Stomach smooth muscle (tissue), 2 donors: ENCODE results near the gene CEPT1.
A peak's percentile ranks its signal among the peaks of the same experiment; 100 is the strongest.

Experiments
- H3K27ac ChIP-seq: one replicate; pipeline ENCODE4 v1.7.0; 2013; ENCODE audit warnings: mild to moderate bottlenecking, low read length, inconsistent platforms
- H3K27me3 ChIP-seq, 2 donors: one replicate each; pipeline ENCODE4 v1.7.0; 2013; ENCODE audit warnings: low read length in 2 of 2; ENCODE audit not compliant: insufficient read depth in 2 of 2, control insufficient read depth in 1 of 2
- H3K36me3 ChIP-seq, 2 donors: one replicate each; pipeline ENCODE4 v1.7.0; 2013; ENCODE audit warnings: low read length in 2 of 2; ENCODE audit not compliant: control insufficient read depth in 2 of 2, insufficient read depth in 2 of 2
- H3K4me1 ChIP-seq: one replicate; pipeline ENCODE4 v1.7.0; 2013; ENCODE audit warnings: low read length; ENCODE audit not compliant: control insufficient read depth, insufficient read depth
- H3K4me3 ChIP-seq, 2 donors: one replicate each; pipeline ENCODE4 v1.7.0; 2013; ENCODE audit warnings: low read length in 2 of 2
- H3K9ac ChIP-seq, 2 donors: one replicate each; pipeline ENCODE4 v1.7.0; 2013; ENCODE audit warnings: low read length in 2 of 2, mild to moderate bottlenecking in 1 of 2
- H3K9me3 ChIP-seq, 2 donors: one replicate each; pipeline ENCODE4 v1.7.0; 2013; ENCODE audit warnings: low read length in 2 of 2; ENCODE audit not compliant: control insufficient read depth in 2 of 2
- donor health status: healthy.
- donor health status: Pancreatic carcinoma.

The CEPT1 gene

DNA sequence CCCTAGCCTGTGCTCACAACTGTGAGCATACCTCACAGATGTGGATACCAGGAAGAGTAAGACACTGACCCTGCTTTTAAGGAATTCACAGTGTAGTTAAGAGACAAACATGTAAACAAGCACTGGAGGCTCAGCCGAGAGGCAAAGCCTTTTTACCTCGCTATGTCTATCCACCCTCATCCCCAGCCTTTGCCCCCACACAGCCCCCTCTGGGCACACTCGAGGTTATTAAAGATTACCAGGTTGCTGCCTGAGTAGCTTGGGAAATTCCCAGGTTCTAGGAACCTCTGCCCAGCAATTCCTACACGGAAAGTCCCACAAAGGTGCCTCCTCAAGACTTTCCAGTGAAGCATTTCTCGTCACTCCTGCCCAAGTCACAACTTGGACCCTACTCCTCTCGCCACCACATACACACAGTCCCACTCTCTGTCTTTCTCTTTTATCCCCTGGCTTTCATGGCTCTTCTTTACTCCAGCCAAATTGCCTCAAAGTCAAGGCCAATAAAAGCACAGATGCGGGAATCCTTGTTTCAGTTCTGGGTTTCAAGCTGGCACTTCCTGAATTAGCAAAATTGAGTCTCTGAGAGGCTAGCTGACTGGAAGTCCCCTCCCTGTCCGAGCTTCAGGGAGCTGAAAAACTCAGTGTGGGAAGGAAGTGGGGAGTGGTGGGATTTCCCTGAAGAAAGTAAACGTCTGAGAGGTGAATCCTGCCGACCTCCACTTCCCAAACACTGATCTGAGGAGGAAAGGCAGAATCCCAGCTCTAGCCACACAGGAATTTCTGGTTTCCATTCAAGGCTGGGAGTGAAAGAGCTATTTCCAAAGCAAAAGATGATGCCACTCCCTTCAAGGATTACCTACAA lies 52.9 kb downstream of the CEPT1 start:
- H3K9me3 ChIP-seq, result no peaks in the 10 kb centered on the region
- peaks cover 0 to 2% of the 10 kb centered on the region in 2 donors for H3K27me3 ChIP-seq
- no peak overlapping the region for H3K9ac ChIP-seq
- H3K4me3 ChIP-seq, result no peak overlapping the region
- peaks cover 7% of the 10 kb centered on the region for H3K4me1 ChIP-seq
- no peak overlapping the region for H3K27ac ChIP-seq
- peaks cover 8% of the 10 kb centered on the region in 2 donors for H3K36me3 ChIP-seq

DNA sequence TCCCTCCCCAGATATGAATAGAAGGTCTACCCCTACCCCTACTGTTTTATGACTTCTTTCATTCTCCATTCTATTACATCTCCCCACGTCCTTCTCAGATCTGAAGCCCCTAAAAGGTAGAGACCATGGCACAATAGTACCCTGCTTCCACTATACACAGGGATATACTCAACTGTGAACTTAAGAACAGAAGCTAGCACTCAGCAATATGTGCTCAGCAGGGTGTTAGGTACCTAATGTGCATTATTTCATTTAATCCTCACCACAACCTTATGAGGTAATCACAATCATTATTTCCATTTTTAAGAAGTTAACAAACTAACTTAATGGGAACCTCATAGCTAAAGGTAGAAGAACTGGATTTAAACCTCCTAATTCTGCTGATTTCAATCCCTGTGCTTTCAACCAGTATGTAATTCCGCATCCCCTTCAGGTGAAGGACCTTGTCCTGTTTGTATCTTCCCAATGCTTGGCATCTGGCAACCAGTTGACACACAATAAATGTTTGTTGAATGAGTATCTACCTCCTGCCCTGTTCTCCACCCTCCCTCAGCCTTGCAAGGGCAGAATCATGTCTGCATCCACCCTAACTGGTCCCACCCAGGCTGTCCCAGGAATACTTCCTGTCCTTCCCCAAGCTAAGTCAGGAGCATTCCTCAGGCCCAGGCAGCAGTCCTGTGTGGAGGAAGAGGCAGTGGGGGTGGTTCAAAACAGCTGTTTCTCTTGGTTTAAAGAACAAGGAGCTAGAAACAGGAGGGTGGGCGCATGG lies 53.9 kb downstream of the CEPT1 start:
- H3K4me1 ChIP-seq, result peaks cover 7% of the 10 kb centered on the region
- H3K9ac ChIP-seq, result no peak overlapping the region
- no peaks in the 10 kb centered on the region for H3K36me3 ChIP-seq
- no peak overlapping the region for H3K4me3 ChIP-seq
- H3K27ac ChIP-seq, result no peak overlapping the region
- peaks cover 0 to 3% of the 10 kb centered on the region in 2 donors for H3K27me3 ChIP-seq
- no peaks in the 10 kb centered on the region for H3K9me3 ChIP-seq

DNA sequence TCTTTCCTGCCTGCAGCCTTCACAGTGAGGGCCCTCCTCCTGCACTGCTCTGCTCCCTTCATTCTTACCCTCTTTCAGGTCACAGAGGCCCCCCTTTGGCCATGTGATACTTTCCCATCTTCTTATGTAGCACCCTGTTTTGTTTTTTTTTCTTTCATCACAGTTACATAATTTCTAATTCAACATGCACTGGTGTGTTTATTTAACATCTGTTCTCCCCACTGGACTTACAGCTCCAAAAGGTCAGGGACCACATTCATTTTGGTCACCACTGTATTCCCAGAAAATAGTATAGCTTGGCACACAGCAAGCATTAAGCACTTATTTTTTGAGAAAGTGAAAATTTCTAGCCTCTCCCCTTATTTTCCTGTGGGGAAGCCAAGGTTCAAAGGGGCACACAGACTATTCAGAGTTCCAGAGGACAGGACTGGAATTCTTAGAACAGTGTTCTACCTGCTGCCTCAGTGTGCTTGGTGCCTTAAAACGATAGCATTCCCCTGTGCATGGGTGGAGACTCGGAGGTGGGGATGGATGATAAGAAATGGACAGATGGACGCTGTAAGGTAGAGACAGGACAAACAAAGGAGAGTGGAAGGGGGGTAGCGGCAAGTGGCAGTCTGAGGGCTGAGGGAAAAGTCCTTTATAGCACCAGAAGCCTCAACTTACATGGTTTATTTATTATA lies 55.1 kb downstream of the CEPT1 start:
- no peaks in the 10 kb centered on the region for H3K36me3 ChIP-seq
- no peak overlapping the region for H3K4me3 ChIP-seq
- H3K9ac ChIP-seq, result no peak overlapping the region
- H3K27ac ChIP-seq, result no peak overlapping the region
- H3K4me1 ChIP-seq, result peaks cover 7% of the 10 kb centered on the region
- peaks cover 3 to 4% of the 10 kb centered on the region in 2 donors for H3K27me3 ChIP-seq
- H3K9me3 ChIP-seq, result no peaks in the 10 kb centered on the region

DNA sequence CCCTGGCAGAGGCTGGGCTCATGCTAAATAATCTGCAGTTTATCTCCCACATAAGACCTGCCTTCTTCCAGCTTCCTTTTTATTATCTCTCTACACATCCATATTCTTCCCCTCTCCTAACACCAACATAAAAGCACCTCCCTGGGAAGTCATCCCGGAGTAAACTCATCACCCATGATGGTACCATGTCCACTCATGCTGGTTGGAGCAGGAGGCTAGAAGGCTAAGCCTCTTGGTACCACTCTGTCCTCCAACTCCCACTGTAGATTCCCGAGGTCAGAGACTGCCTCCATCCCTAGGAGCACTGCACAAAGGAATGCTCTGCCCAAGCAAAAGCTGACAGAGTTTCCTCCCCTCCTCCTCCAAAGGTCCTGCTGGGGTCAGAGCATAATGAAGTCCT lies 56.2 kb downstream of the CEPT1 start:
- Histone ChIP-seq H3K27me3 (peaks cover 3 to 4% of the 10 kb centered on the region in 2 donors), H3K4me3 (no peak overlapping the region), H3K27ac (no peak overlapping the region), H3K9ac (no peak overlapping the region), H3K9me3 (no peaks in the 10 kb centered on the region), H3K4me1 (peaks cover 7% of the 10 kb centered on the region), H3K36me3 (no peaks in the 10 kb centered on the region)

GRCh38 chr1:111197598-111198284 lies 57.7 kb downstream of the CEPT1 start:
- Histone ChIP-seq H3K9ac (no peak overlapping the region), H3K4me1 (peaks cover 5% of the 10 kb centered on the region), H3K9me3 (no peaks in the 10 kb centered on the region), H3K36me3 (no peaks in the 10 kb centered on the region), H3K4me3 (no peak overlapping the region), H3K27ac (no peak overlapping the region), H3K27me3 (peaks cover 3 to 4% of the 10 kb centered on the region in 2 donors)

DNA sequence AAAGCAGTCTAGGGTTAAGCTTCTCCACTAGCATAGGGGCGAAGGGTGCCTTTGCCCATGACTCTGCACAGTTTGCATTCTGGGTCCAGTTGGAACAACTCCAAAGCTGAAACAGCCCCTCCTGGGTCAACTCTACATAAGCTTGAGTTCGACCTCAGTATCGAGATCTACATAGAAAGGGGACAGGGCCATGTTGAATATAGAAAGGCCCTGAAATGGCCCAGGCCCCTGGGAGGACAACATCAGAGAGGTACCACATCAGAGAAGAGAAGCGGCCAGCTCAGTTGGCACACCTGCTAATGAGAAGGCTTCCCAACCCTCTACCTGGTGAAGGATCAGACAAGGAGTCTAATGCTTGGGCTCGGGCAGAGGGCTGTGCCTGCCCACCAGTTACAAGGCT lies 58.8 kb downstream of the CEPT1 start:
- H3K27me3 ChIP-seq, result peaks cover 4 to 5% of the 10 kb centered on the region in 2 donors
- no peaks in the 10 kb centered on the region for H3K9me3 ChIP-seq
- H3K4me1 ChIP-seq, result peaks cover 8% of the 10 kb centered on the region
- no peaks in the 10 kb centered on the region for H3K36me3 ChIP-seq
- no peak overlapping the region for H3K27ac ChIP-seq
- peak overlapping the region in 1 of 2 donors; percentile 15 for H3K4me3 ChIP-seq
- H3K9ac ChIP-seq, result no peak overlapping the region

DNA sequence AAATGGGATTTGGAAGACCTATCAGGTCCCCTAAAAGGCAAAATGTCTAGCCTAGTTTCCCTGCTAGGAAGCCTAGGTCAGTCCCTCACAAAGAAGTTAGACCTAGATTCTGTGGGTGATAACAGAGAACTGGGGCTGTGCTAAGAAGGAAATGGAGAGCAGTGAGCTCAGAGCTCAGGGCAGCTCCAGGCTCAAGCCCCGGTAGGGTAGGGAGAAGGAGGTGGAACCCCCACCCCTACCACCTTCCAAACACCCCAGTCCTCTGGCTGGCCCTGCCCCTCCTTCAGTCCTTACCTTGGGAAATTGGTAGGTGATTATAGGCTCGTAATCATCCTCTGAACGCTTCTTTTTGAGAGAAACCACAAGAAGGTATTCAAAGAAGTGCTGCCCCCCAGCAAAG lies 59.3 kb downstream of the CEPT1 start:
- H3K27me3 ChIP-seq, result peaks cover 5 to 6% of the 10 kb centered on the region in 2 donors
- peaks cover 8% of the 10 kb centered on the region for H3K4me1 ChIP-seq
- peak overlapping the region in 1 of 2 donors; percentile 15 for H3K4me3 ChIP-seq
- H3K9me3 ChIP-seq, result no peaks in the 10 kb centered on the region
- no peak overlapping the region for H3K27ac ChIP-seq
- H3K36me3 ChIP-seq, result no peaks in the 10 kb centered on the region
- H3K9ac ChIP-seq, result no peak overlapping the region

GRCh38 chr1:111199881-111200801 lies 60.1 kb downstream of the CEPT1 start, which contains the start of gene DENND2D:
TSS of gene DENND2D (minus strand) at chr1:111200646. CDS start at chr1:111200459, 187 bp downstream.
- H3K27me3 ChIP-seq, result peaks cover 8 to 14% of the 10 kb centered on the region in 2 donors
- peaks cover 10% of the 10 kb centered on the region for H3K4me1 ChIP-seq
- no peaks in the 10 kb centered on the region for H3K9me3 ChIP-seq
- peak within 1 kb of the TSS; percentile 15 to 27 for H3K4me3 ChIP-seq
- H3K36me3 ChIP-seq, result no peaks in the 10 kb centered on the region
- no peak within 1 kb of the TSS for H3K9ac ChIP-seq
- H3K27ac ChIP-seq, result no peak within 1 kb of the TSS

- H3K4me3 ChIP-seq, result no peak overlapping the region
- peaks cover 10% of the 10 kb centered on the region for H3K4me1 ChIP-seq
- no peaks in the 10 kb centered on the region for H3K9me3 ChIP-seq
- no peaks in the 10 kb centered on the region for H3K36me3 ChIP-seq
- H3K27ac ChIP-seq, result no peak overlapping the region
- H3K27me3 ChIP-seq, result peaks cover 8 to 18% of the 10 kb centered on the region in 2 donors
- no peak overlapping the region for H3K9ac ChIP-seq
These were observed 60.8 kb downstream of the CEPT1 start for GRCh38 chr1:111200802-111201161.
